ENCODE measurements around the gene ADSS2. TPM values are rescaled to one million over a fixed set of nuclear protein-coding genes. Genes with fewer than 3 reads are reported as not detected.
A peak's percentile ranks its signal among the peaks of the same experiment; 100 is the strongest.

The ADSS2 gene
- total RNA-seq, 1 donor from 2014 or later = 5.0 TPM

GRCh38 chr1:244448279-244449036, 3.3 kb downstream of the ADSS2 start:
- intact Hi-C loops (cut with DNase I) = loop anchor here (5.0 kb wide), 1 partner anchor 204 kb away; the partner anchor contains the start of gene DESI2
- DNase-seq = no peak
- no peak for ATAC-seq (ENCODE audit: poor library complexity)

DNA sequence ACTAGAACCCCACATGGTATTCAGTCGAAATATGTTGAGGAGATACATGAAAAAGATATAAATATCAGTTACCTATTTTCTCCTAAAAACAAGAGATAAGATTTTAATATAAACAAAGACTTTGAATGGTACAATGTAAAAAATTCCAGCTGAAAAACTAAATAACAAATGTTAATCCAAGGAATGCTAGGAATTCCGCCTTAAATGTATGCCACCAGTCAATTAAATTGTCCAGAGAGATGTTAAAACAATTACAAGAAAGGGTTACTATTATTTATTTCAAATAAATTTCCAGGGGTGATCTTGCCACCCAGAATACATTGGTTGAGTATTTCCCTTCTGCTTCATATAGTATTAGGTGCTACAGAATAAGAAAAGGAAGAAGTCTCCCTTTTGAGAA, 4.2 kb downstream of the ADSS2 start:
- ATAC-seq (ENCODE audit: poor library complexity) (no peak), DNase-seq (no peak)
- intact Hi-C loops (cut with DNase I) = loop anchor here (5.0 kb wide), 1 partner anchor 205 kb away; the partner anchor contains the start of gene DESI2

GRCh38 chr1:244447024-244447423, 4.7 kb downstream of the ADSS2 start:
- intact Hi-C loops (cut with DNase I) = loop anchor here (5.0 kb wide), 1 partner anchor 205 kb away; the partner anchor contains the start of gene DESI2
- no peak for DNase-seq
- no peak for ATAC-seq (ENCODE audit: poor library complexity)

DNA sequence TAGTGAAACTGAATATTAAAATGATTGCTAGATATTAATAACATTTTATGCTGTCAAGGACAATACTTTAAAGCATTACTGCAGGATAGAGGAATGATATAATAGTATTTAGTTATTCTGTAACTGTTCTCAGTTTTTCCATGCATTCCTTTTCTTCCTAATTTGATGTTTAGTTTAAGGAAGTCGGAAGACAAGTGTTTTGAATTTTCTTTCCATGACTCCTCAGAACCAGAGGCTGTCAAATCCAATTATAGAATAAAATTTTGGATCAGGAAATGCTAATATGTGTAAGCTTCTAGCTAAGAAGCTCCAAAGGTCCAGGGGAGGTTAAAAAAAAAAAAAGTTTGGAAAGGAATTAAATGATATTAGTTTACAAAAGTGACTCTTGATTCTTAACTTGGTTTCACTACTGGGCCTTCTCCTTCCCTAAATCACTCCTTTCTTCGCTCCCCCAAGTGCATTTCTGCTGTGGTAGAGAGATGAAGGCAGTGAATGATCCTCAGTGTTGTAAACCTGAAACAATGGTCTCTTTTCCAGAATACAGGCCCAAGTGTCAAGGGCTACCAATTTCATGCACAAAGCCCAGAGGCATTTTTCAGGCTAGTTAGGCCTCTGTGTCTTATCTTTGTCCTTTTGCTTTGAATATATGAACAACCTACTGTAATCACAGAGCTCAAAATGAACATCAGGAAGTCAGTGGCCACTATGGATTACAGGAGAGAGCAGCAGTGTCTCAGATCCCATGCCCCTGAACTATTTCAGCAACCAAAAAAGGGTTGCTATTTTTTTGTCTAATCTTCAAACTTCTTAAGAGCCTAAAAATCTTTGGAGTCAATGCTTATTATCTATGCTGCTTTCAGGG, 6.2 kb downstream of the ADSS2 start:
- DNase-seq (no peak), ATAC-seq (ENCODE audit: poor library complexity) (no peak)
- intact Hi-C loops (cut with DNase I) = loop anchor here (5.0 kb wide), 1 partner anchor 207 kb away; the partner anchor contains the start of gene DESI2

DNA sequence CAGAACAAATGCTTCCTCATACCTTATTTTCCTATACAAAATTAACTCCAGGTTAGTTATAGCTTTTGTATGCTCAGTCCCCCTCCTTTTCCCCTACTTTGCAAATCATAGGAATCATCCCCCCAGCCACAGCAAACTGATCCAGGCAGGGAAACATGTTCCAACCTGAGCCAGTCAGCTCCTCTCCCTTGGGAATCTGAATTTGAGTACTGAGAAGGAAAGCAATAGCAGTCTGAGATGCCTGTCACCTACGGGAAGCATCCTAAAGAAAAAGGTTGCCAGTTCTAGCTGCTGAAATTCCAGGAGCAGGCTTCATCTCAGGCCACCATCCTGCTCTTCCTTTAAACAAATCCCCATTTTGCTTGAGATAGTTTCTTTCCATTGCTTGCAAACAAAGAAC, 6.9 kb downstream of the ADSS2 start:
- intact Hi-C loops (cut with DNase I) = loop anchor here (5.0 kb wide), 1 partner anchor 207 kb away; the partner anchor contains the start of gene DESI2
- DNase-seq = no peak
- ATAC-seq (ENCODE audit: poor library complexity) = no peak

GRCh38 chr1:244442850-244443249, 8.9 kb downstream of the ADSS2 start:
- ATAC-seq (ENCODE audit: poor library complexity) (no peak), DNase-seq (no peak)
- intact Hi-C loops (cut with DNase I) = no loop called here

DNA sequence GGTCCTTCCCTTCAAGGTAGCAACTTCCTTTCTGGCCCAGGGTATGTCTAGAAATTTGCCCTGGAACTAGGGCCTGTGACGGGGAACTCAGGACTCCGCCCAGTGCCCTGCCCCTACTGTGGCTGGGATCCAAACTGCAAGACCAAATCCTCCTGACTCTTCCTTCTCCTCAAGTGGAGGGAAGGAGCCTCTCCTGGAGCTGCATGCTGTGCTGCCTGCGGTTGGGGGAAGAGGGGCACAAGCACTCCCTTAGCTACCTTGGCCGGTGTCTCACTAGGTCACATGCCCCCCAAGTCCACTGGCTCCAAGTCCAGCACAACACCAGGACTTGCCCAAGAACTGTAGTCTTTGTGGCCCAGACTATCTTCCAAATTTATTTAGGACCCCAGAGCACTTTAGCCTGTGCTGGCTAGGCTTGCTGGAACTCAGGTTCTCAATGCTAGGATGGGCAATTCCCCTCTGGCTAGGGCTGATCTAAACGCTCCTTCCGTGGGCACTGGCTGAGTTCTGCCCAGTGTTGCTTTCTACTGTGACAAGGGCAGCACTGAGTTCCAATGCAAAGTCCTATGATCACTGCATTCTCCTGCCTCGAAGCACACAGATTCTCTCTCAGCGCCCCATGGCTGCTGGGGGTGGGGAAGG, 12.2 kb downstream of the ADSS2 start:
- DNase-seq = no peak
- ATAC-seq (ENCODE audit: poor library complexity) = peak; percentile 31
- intact Hi-C loops (cut with DNase I) = no loop called here

- intact Hi-C loops (cut with DNase I) = no loop called here
- DNase-seq = no peak
- ATAC-seq (ENCODE audit: poor library complexity) = no peak
Observed at GRCh38 chr1:244437086-244437468, 14.6 kb downstream of the ADSS2 start.

GRCh38 chr1:244436336-244437085, 15.2 kb downstream of the ADSS2 start:
- DNase-seq (no peak), ATAC-seq (ENCODE audit: poor library complexity) (no peak)
- intact Hi-C loops (cut with DNase I) = no loop called here

DNA sequence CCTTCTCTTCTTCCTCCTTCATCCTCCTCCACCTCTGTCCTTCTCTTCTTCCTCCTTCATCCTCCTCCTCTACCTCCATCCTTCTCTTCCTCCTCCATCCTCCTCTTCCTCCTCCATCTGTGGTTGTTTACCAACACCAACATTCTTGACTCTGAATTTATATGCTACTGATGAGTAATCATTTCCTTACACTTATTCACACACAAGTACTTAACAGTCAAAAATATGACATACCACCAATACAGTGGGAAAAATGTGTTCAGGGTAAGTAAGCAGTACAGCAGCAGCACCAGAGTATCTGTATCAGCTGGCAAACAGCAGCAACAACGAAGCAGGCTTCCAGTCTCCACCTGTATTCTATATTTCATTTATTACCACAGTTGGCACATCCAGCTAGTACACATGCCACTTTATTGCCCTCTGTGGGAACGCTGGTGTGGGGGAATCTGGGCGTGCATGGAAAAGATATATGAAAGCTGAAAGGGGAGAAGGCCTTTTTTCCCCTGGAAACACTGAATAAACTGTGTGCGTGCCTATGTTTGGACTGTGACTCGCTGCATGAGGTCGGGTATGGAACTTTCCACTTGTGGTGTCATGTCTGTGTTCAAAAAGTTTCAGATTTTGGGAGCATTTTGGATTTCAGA, 16.0 kb downstream of the ADSS2 start:
- ATAC-seq (ENCODE audit: poor library complexity) = no peak

DNA sequence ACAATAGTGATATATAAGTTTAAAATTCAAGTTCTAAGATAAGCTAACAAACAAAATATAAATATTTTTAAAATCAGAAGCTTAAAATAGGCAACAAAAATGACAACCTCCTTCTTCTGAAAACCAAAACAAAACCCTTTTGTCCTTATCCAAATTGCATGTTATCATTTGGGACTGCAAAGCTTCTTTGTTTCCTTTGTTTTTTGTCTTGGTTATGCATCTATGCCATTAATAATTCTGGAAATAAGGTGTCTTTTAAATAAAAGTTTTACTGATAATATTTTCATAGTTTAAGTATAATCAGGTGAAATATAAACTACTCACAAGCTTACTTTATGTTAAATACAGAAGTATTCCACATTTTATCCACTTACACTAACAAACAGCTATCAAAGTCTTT, 20.5 kb downstream of the ADSS2 start:
- no peak for ATAC-seq (ENCODE audit: poor library complexity)
- no peak for DNase-seq
- intact Hi-C loops (cut with DNase I) = no loop called here

More for the DNA sequence above, 16.0 kb downstream of the ADSS2 start:
- DNase-seq = no peak
- intact Hi-C loops (cut with DNase I) = no loop called here

DNA sequence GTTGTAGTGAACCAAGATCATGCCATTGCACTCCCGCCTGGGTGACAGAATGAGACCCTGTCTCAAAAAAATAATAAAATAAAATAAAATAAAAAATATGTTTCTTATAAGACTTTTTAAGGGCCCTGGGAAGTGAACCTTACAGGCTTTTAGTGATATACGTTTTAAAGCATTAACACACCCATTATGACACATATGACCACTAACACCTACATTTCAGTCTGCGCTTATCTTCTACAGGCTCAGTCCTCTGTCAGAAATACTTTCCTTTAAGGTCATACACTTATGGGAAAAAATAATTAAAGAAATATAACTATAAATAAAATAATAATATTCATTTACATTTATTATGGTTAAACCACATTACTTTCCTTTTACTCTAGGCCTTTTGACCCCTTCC, 21.9 kb downstream of the ADSS2 start:
- ATAC-seq (ENCODE audit: poor library complexity) = no peak
- intact Hi-C loops (cut with DNase I) = no loop called here
- DNase-seq = no peak

DNA sequence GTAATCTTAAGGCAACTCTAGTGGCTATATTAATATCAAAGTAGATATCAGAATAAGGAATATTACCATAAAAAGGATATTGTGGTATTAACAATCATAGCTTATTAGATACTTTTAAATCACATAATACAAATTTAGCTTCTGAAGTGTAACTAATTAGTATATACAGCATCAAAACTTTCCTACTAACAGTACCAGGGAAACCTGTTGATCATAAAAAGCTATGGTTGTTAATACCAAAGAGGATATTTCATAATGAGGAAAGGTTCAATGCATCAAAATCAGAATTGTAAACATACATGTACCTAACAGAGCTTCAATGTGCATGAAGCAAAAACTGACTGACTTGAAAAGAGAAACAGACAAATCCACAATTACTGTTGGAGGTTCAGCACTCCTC, 24.1 kb downstream of the ADSS2 start:
- DNase-seq = no peak

GRCh38 chr1:244424649-244425334, 26.9 kb downstream of the ADSS2 start:
- intact Hi-C loops (cut with DNase I) = no loop called here
- DNase-seq (no peak), ATAC-seq (ENCODE audit: poor library complexity) (no peak)

More for the DNA sequence above, 24.1 kb downstream of the ADSS2 start:
- intact Hi-C loops (cut with DNase I) = no loop called here
- no peak for ATAC-seq (ENCODE audit: poor library complexity)

GRCh38 chr1:244422174-244422573, 29.5 kb downstream of the ADSS2 start:
- intact Hi-C loops (cut with DNase I) = no loop called here
- no peak for ATAC-seq (ENCODE audit: poor library complexity)
- no peak for DNase-seq

- DNase-seq (no peak), ATAC-seq (ENCODE audit: poor library complexity) (no peak)
- intact Hi-C loops (cut with DNase I) = no loop called here
Observed at GRCh38 chr1:244419024-244419423, 32.7 kb downstream of the ADSS2 start.

DNA sequence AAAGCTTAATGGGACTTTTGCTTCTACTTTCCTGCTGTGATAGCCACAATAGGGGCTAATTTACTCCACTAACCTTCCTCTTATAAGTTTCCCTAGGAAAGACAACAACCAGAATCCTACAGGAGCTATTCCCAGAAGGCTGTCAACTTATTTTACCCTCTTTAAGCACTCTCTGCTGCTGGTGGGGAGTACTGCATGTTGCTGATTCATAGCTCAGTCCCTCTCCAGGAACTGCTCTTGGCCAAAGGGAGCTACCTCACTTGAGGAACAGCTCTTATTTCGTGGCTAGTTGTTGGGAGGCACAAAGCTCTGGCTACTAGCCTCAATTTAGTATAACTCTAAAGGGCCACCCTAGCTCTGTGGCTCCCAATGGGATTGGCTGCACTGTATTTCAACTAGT, 37.2 kb downstream of the ADSS2 start:
- DNase-seq = no peak
- intact Hi-C loops (cut with DNase I) = no loop called here
- ATAC-seq (ENCODE audit: poor library complexity) = no peak

DNA sequence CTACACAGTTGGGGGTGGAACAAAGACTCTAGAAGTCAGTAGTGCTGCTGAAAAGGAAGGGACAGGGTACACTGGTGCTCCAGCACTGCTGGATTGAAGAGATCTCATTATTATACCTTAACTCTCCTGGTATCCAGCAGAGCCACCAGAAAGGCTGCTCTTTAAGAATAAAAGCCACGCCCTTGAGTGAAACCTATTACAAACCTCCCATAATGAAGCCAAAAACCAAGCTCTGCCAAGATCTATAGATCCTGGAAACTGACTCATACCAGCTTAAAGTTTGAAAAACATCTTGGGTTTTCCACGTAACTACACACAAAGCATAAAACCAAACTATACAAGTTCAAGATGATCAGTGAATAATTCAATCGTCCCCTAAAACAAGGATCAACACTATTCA, 38.0 kb downstream of the ADSS2 start:
- intact Hi-C loops (cut with DNase I) = no loop called here
- DNase-seq (no peak), ATAC-seq (ENCODE audit: poor library complexity) (no peak)
